K562 (cell line): ENCODE measurements around the gene CD52. TPM values are rescaled to one million over a fixed set of nuclear protein-coding genes. Genes with fewer than 3 reads are reported as not detected.
A peak's percentile ranks its signal among the peaks of the same experiment; 100 is the strongest.

Experiments
- BDP1 ChIP-seq: IDR thresholded peaks from 3 replicates; pipeline ENCODE4 v1.6.1; 2011; ENCODE audit not compliant: insufficient read length, insufficient read depth
- BHLHE40 ChIP-seq: IDR thresholded peaks from 2 replicates; pipeline ENCODE4 v1.6.1; 2011; ENCODE audit warnings: low read length, improper control_type of control experiment
- CCAR2 ChIP-seq: fragments of 200-400 bp; formaldehyde crosslinking; IDR thresholded peaks from 2 replicates; pipeline ENCODE4 v1.6.1; 2017; ENCODE audit warnings: mild to moderate bottlenecking, low read depth, low read length
- GABPB2 ChIP-seq: fragments of 250-450 bp; sonication (Bioruptor Pico); conservative IDR thresholded peaks from 2 replicates; pipeline ENCODE4 v1.5.1; 2021; ENCODE audit warnings: mild to moderate bottlenecking
- HEY1 ChIP-seq: fragments of 250-450 bp; sonication (Bioruptor Pico); IDR thresholded peaks from 2 replicates; pipeline ENCODE4 v1.5.0; 2020; ENCODE audit warnings: mild to moderate bottlenecking, moderate library complexity, borderline replicate concordance
- IFI16 ChIP-seq: fragments of 250-450 bp; sonication (Bioruptor Pico); IDR thresholded peaks from 2 replicates; pipeline ENCODE4 v2.1.2; 2022; ENCODE audit warnings: mild to moderate bottlenecking, inconsistent platforms
- KDM1A ChIP-seq, 2 experiments: fragments of 450-650 bp; IDR thresholded peaks; 2 replicates each; pipeline ENCODE4 v1.6.1; 2016; ENCODE audit warnings: mild to moderate bottlenecking in 2 of 2
- MTA2 ChIP-seq: fragments of 450-650 bp; IDR thresholded peaks from 2 replicates; pipeline ENCODE4 v1.6.1; 2016; ENCODE audit warnings: low read depth
- MTA3 ChIP-seq: fragments of 450-650 bp; formaldehyde crosslinking; IDR thresholded peaks from 2 replicates; pipeline ENCODE4 v1.6.1; 2017; ENCODE audit warnings: mild to moderate bottlenecking, borderline replicate concordance
- NCOA1 ChIP-seq: fragments of 450-650 bp; IDR thresholded peaks from 2 replicates; pipeline ENCODE4 v1.6.1; 2016; ENCODE audit warnings: low read depth
- NCOA4 ChIP-seq: fragments of 450-650 bp; IDR thresholded peaks from 2 replicates; pipeline ENCODE4 v1.6.1; 2018; ENCODE audit warnings: mild to moderate bottlenecking; ENCODE audit not compliant: partially characterized antibody
- NR3C1 ChIP-seq: sonication (generic); formaldehyde crosslinking; IDR thresholded peaks from 2 replicates; pipeline ENCODE4 v1.8.1; 2022; ENCODE audit warnings: missing genetic modification reagents
- NRF1 ChIP-seq, 2 experiments: fragments of 450-650 bp; IDR thresholded peaks in 1 of 2; conservative IDR thresholded peaks in 1 of 2; 2 replicates each; pipeline ENCODE4 v1.6.1; 2014; ENCODE audit warnings: mild to moderate bottlenecking in 2 of 2
- POLR2A ChIP-seq: fragments of 450-650 bp; conservative IDR thresholded peaks from 2 replicates; pipeline ENCODE4 v1.6.1; 2016
- PTBP1 ChIP-seq: fragments of 200-400 bp; formaldehyde crosslinking; IDR thresholded peaks from 2 replicates; pipeline ENCODE4 v1.6.1; 2017; ENCODE audit warnings: low read depth, low read length
- SIN3A ChIP-seq, 2 experiments: fragments of 150-350 bp in 1 of 2; IDR thresholded peaks; 2 replicates each; pipeline ENCODE4 v1.6.1; 2011 to 2016; ENCODE audit warnings: borderline replicate concordance in 2 of 2, low read depth in 2 of 2, low read length in 2 of 2, mild to moderate bottlenecking in 2 of 2, moderate library complexity in 2 of 2; ENCODE audit not compliant: control insufficient read depth in 1 of 2
- SIRT6 ChIP-seq: IDR thresholded peaks from one replicate; pipeline ENCODE4 v1.6.1; 2012; ENCODE audit warnings: low read depth, mild to moderate bottlenecking, control low read depth, inconsistent platforms, low read length, moderate library complexity
- SMARCB1 ChIP-seq: IDR thresholded peaks from 2 replicates; pipeline ENCODE4 v1.6.1; 2011; ENCODE audit warnings: improper control_type of control experiment, low read depth; ENCODE audit not compliant: insufficient read length
- STAG1 ChIP-seq: sonication (generic); formaldehyde crosslinking; IDR thresholded peaks from 2 replicates; pipeline ENCODE4 v1.5.0; 2020; ENCODE audit warnings: missing genetic modification reagents, borderline replicate concordance
- TAF7 ChIP-seq: fragments of 450-650 bp; IDR thresholded peaks from 2 replicates; pipeline ENCODE4 v1.6.1; 2016; ENCODE audit warnings: missing genetic modification characterization, missing compliant biosample characterization
- TBP ChIP-seq: optimal IDR thresholded peaks from 2 replicates; pipeline ENCODE3; 2011; ENCODE audit warnings: low read depth, low read length, improper control_type of control experiment
- ZEB2 ChIP-seq: fragments of 450-650 bp; IDR thresholded peaks from 2 replicates; pipeline ENCODE4 v1.6.1; 2016
- ZFX ChIP-seq: sonication (generic); formaldehyde crosslinking; IDR thresholded peaks from 2 replicates; pipeline ENCODE4 v1.8.0; 2022; ENCODE audit warnings: mild to moderate bottlenecking, missing genetic modification reagents, moderate library complexity
- ZNF3 ChIP-seq: fragments of 250-450 bp; sonication (Bioruptor Pico); IDR thresholded peaks from 2 replicates; pipeline ENCODE4 v1.5.0; 2021; ENCODE audit warnings: mild to moderate bottlenecking, moderate library complexity
- ZNF316 ChIP-seq: fragments of 450-650 bp; IDR thresholded peaks from 2 replicates; pipeline ENCODE4 v1.6.1; 2016
- ZNF408 ChIP-seq: fragments of 250-450 bp; sonication (Bioruptor Pico); IDR thresholded peaks from 2 replicates; pipeline ENCODE4 v1.4.0; 2020; ENCODE audit warnings: low read depth, mild to moderate bottlenecking, moderate library complexity
- ZNF431 ChIP-seq: sonication (generic); formaldehyde crosslinking; IDR thresholded peaks from 2 replicates; pipeline ENCODE4 v1.8.0; 2022; ENCODE audit warnings: mild to moderate bottlenecking, missing genetic modification reagents
- ZNF444 ChIP-seq: fragments of 250-450 bp; sonication (Bioruptor Pico); IDR thresholded peaks from 2 replicates; pipeline ENCODE4 v1.4.0; 2020; ENCODE audit warnings: mild to moderate bottlenecking, moderate library complexity
- polyA plus RNA-seq, 8 experiments: library from polyadenylated mRNA; depleted of rRNA in 4 of 8; stranded (reverse) in 5 of 8; unstranded in 3 of 8; fragments of >200 nt; fragmentation: Nextera tagmentation in 2 of 8; fragmentation: Illumina TruSeq in 1 of 8; extraction: Ambion mirVana in 2 of 8; extraction: Trizol in 1 of 8; gene quantifications; 2 replicates each; pipeline versions ENCODE4 v1.2.1 to v1.2.3, GENCODE V29; 2011 to 2014; ENCODE audit warnings: inconsistent platforms in 1 of 8, missing spikeins in 1 of 8
- total RNA-seq, 7 experiments: library from RNA; depleted of rRNA in 6 of 7; stranded (reverse); fragments of >200 nt in 6 of 7; fragmentation: Illumina TruSeq in 2 of 7; extraction: Trizol in 2 of 7; gene quantifications; 2 replicates each; pipeline versions ENCODE4 v1.2.1 to v1.2.3, GENCODE V29; 2011 to 2021; ENCODE audit warnings: low replicate concordance in 1 of 7
- TF ChIP-seq, protein P1 (sequence below): sonication (generic); formaldehyde crosslinking; IDR thresholded peaks from 2 replicates; pipeline ENCODE4 v1.4.0; 2020; ENCODE audit warnings: mild to moderate bottlenecking, missing genetic modification reagents
- TF ChIP-seq, protein P2 (sequence below): fragments of 200-800 bp; sonication (Bioruptor generic); IDR thresholded peaks from 2 replicates; pipeline ENCODE4 v1.6.1; 2017; ENCODE audit warnings: missing genetic modification characterization, missing compliant biosample characterization

Gene CD52
- total and polyA plus RNA-seq, 9 of the 15 experiments (the other 6 are each of a cell fraction or from before 2014, with no cell fraction given) = 34.9 to 488 (median 173) TPM

DNA sequence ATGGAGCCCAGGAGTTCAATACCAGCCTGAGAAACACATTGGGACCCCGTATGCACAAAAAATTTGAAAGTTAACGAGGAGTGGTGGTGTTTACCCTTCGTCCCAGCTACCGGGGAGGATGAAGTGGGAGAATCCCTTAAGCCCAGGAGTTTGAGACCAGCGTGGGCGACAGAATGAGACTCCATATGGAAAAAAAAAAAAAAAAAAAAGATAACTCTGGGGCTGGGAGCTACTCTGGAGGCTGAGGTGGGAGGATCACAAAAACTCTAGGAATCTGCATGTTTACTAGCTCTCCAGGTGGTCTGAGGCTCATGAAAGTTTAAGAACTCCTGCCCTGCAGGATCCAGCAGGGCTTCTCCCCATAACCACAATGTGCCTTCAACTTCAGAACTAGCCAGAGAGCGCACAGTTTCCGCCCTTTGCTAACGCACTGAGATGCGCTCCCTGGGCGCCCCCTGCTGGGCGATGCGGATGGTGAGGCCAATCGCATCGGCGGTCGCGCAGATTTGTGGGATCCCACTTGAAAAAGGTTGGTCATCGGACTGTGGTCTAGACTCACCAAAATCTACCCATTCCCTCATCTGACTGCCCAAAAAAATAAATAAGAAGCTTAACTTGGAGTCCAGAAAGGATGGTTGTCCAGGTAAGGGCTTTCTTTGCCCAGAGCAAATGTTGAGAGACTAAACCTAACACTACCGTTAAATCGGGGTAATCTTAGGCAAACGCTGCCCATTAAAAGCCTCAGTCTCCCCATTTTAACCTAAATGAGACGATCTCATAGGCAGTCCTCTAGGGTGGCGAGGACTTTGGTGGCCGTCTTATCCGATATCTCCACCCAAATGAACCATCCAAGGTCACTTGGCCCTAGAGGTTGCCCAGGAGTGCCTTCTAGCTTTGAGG, 46.0 kb downstream of the CD52 start (continued):
- TF ChIP-seq ZNF431 (no peak), CCAR2 (no peak), NCOA4 (no peak), TBP (peak; percentile 86), NR3C1 (CRISPR knock-in tag) (no peak), BHLHE40 (peak; percentile 31; the same call in 1 of the 2 replicates), TAF7 (no peak), IFI16 (no peak), BDP1 (no peak), ZNF444 (no peak), SIRT6 (no peak), HEY1 (CRISPR knock-in tag) (no peak), SIN3A (IDR thresholded peaks at IDR 0.05; ENCODE audit: borderline replicate concordance in 2 of 2, control insufficient read depth in 1 of 2, low read depth in 2 of 2, low read length in 2 of 2) (no peak), ZEB2 (no peak), NCOA1 (no peak), PTBP1 (no peak), STAG1 (CRISPR knock-in tag) (peak; percentile 60; the same call in 1 of the 2 replicates), NRF1 (conservative IDR thresholded peaks at IDR 0.05 in 1 of 2, IDR thresholded peaks at IDR 0.05 in 1 of 2) (peak; percentile 37 to 62; a peak in 3 of 4 replicates), ZNF316 (no peak), GABPB2 (CRISPR knock-in tag) (no peak), MTA3 (0 out of 2 replicates have a peak, but pooled peaks have one; percentile 17), ZNF408 (CRISPR knock-in tag) (no peak), MTA2 (no peak), ZNF3 (CRISPR knock-in tag) (no peak), KDM1A (IDR thresholded peaks at IDR 0.05) (peak; percentile 34 to 40; a peak in 1 of 4 replicates), ZFX (CRISPR knock-in tag) (no peak), POLR2A (no peak), SMARCB1 (no peak)
- TF ChIP-seq, protein P1, sequence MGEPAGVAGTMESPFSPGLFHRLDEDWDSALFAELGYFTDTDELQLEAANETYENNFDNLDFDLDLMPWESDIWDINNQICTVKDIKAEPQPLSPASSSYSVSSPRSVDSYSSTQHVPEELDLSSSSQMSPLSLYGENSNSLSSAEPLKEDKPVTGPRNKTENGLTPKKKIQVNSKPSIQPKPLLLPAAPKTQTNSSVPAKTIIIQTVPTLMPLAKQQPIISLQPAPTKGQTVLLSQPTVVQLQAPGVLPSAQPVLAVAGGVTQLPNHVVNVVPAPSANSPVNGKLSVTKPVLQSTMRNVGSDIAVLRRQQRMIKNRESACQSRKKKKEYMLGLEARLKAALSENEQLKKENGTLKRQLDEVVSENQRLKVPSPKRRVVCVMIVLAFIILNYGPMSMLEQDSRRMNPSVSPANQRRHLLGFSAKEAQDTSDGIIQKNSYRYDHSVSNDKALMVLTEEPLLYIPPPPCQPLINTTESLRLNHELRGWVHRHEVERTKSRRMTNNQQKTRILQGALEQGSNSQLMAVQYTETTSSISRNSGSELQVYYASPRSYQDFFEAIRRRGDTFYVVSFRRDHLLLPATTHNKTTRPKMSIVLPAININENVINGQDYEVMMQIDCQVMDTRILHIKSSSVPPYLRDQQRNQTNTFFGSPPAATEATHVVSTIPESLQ (CRISPR knock-in tag) = no peak
- TF ChIP-seq, protein P2, sequence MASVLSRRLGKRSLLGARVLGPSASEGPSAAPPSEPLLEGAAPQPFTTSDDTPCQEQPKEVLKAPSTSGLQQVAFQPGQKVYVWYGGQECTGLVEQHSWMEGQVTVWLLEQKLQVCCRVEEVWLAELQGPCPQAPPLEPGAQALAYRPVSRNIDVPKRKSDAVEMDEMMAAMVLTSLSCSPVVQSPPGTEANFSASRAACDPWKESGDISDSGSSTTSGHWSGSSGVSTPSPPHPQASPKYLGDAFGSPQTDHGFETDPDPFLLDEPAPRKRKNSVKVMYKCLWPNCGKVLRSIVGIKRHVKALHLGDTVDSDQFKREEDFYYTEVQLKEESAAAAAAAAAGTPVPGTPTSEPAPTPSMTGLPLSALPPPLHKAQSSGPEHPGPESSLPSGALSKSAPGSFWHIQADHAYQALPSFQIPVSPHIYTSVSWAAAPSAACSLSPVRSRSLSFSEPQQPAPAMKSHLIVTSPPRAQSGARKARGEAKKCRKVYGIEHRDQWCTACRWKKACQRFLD = no peak
